Measurements from ENCODE around the gene CELSR2.

Gene CELSR2

DNA sequence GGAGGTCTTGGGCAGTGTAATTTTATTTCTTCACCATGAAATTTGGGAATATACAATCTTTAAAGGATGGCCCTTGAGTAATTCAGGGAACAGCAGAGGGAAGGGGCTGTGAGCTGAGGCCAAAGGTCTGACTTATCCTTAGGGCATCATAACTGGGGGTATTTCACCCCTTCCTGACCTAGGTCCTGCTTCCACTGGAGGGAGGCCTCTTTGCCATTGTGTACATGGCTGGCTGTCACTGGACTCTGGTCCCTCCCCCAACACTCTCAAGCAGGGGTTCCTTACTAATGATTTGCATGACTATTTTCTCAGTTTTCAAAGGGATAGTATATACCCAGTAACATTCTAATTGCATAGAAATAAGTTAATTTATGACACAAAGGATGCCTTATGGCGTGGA lies 40.8 kb downstream of the CELSR2 start:
- no peak for TF ChIP-seq CTCF (IDR thresholded peaks at IDR 0.05; ENCODE audit: low read depth, low read length, poor library complexity, severe bottlenecking)
- TF ChIP-seq EZH2phosphoT487 (IDR thresholded peaks at IDR 0.05; ENCODE audit: borderline replicate concordance, low read length) = no peak
- no peaks in the 10 kb centered on the region for H3K27me3 ChIP-seq (ENCODE audit: control insufficient read depth, low read length)
- no peaks in the 10 kb centered on the region for H3K9me2 ChIP-seq (replicated peaks; ENCODE audit: control insufficient read depth, low read length)

GRCh38 chr1:109290998-109291397 lies 41.7 kb downstream of the CELSR2 start:
- H3K4me2 ChIP-seq (ENCODE audit: low read length) = no peak overlapping the region
- H3K27ac ChIP-seq (ENCODE audit: low read depth, low read length) = no peak overlapping the region

More for the DNA sequence above, 40.8 kb downstream of the CELSR2 start:
- no peaks in the 10 kb centered on the region for H3K36me3 ChIP-seq (ENCODE audit: control insufficient read depth, low read length)
- no peaks in the 10 kb centered on the region; the same call in 1 of the 2 replicates for H3F3A ChIP-seq (ENCODE audit: control insufficient read depth, insufficient read depth)
- H3K4me1 ChIP-seq (ENCODE audit: control insufficient read depth, low read length) = peaks cover 26% of the 10 kb centered on the region
- H3K4me2 ChIP-seq (ENCODE audit: low read length) = no peak overlapping the region
- no peak overlapping the region for H3K4me3 ChIP-seq (ENCODE audit: low read length)
- H3K9me3 ChIP-seq (ENCODE audit: control insufficient read depth, insufficient read depth, low read length) = no peaks in the 10 kb centered on the region
- H3K27ac ChIP-seq (ENCODE audit: low read depth, low read length) = no peak overlapping the region
- no peaks in the 10 kb centered on the region for H4K20me1 ChIP-seq (ENCODE audit: control insufficient read depth, insufficient read depth, low read depth, low read length)
- H3K79me2 ChIP-seq (ENCODE audit: control insufficient read depth, low read length) = no peaks in the 10 kb centered on the region

DNA sequence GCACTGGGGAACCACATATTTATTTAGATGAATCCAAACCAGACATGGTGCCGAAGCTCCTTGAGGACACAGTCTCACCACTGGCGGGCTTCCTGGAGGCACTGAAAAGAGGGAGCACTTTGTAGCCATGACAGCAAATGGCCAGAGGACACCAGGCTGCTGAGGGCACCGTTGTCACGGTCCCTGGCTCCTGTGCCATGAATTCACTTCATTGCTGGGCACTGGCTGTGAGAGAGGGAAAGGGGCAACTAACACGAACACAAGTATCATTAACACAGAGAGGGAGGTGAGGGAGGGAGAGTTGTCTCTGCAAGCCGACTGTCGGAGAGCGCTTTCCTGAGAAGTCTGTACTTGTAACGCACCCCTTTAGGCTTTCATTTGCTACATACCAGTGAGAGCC lies 43.0 kb downstream of the CELSR2 start:
- H3K36me3 ChIP-seq (ENCODE audit: control insufficient read depth, low read length) = no peaks in the 10 kb centered on the region
- no peaks in the 10 kb centered on the region; the same call in 1 of the 2 replicates for H3F3A ChIP-seq (ENCODE audit: control insufficient read depth, insufficient read depth)
- peaks cover 34% of the 10 kb centered on the region for H3K4me1 ChIP-seq (ENCODE audit: control insufficient read depth, low read length)
- H3K4me2 ChIP-seq (ENCODE audit: low read length) = no peak overlapping the region
- H3K27ac ChIP-seq (ENCODE audit: low read depth, low read length) = no peak overlapping the region
- no peaks in the 10 kb centered on the region for H4K20me1 ChIP-seq (ENCODE audit: control insufficient read depth, insufficient read depth, low read depth, low read length)
- H3K9me3 ChIP-seq (ENCODE audit: control insufficient read depth, insufficient read depth, low read length) = no peaks in the 10 kb centered on the region
- no peaks in the 10 kb centered on the region for H3K27me3 ChIP-seq (ENCODE audit: control insufficient read depth, low read length)
- no peak overlapping the region for H3K4me3 ChIP-seq (ENCODE audit: low read length)
- no peaks in the 10 kb centered on the region for H3K9me2 ChIP-seq (replicated peaks; ENCODE audit: control insufficient read depth, low read length)
- TF ChIP-seq EZH2phosphoT487 (IDR thresholded peaks at IDR 0.05; ENCODE audit: borderline replicate concordance, low read length) = no peak
- TF ChIP-seq CTCF (IDR thresholded peaks at IDR 0.05; ENCODE audit: low read depth, low read length, poor library complexity, severe bottlenecking) = no peak
- no peaks in the 10 kb centered on the region for H3K79me2 ChIP-seq (ENCODE audit: control insufficient read depth, low read length)

More at GRCh38 chr1:109290998-109291397, 41.7 kb downstream of the CELSR2 start:
- no peaks in the 10 kb centered on the region for H4K20me1 ChIP-seq (ENCODE audit: control insufficient read depth, insufficient read depth, low read depth, low read length)
- no peaks in the 10 kb centered on the region for H3K27me3 ChIP-seq (ENCODE audit: control insufficient read depth, low read length)
- H3F3A ChIP-seq (ENCODE audit: control insufficient read depth, insufficient read depth) = no peaks in the 10 kb centered on the region; the same call in 1 of the 2 replicates
- no peaks in the 10 kb centered on the region for H3K9me2 ChIP-seq (replicated peaks; ENCODE audit: control insufficient read depth, low read length)
- H3K9me3 ChIP-seq (ENCODE audit: control insufficient read depth, insufficient read depth, low read length) = no peaks in the 10 kb centered on the region
- no peaks in the 10 kb centered on the region for H3K36me3 ChIP-seq (ENCODE audit: control insufficient read depth, low read length)
- TF ChIP-seq CTCF (IDR thresholded peaks at IDR 0.05; ENCODE audit: low read depth, low read length, poor library complexity, severe bottlenecking) = no peak
- TF ChIP-seq EZH2phosphoT487 (IDR thresholded peaks at IDR 0.05; ENCODE audit: borderline replicate concordance, low read length) = no peak
- peaks cover 34% of the 10 kb centered on the region for H3K4me1 ChIP-seq (ENCODE audit: control insufficient read depth, low read length)
- H3K4me3 ChIP-seq (ENCODE audit: low read length) = no peak overlapping the region
- H3K79me2 ChIP-seq (ENCODE audit: control insufficient read depth, low read length) = no peaks in the 10 kb centered on the region
